Fibroblast of lung (primary cell): ENCODE results near the gene MTAP. TPM values are rescaled to one million over a fixed set of nuclear protein-coding genes. Genes with fewer than 3 reads are reported as not detected.

Experiments
- DNase-seq, 2 donors: peaks; one replicate each; pipeline versions ENCODE4 v3.0.0 to v3.0.0-alpha.2; 2010; ENCODE audit warnings: low read depth in 2 of 2
- H2AFZ ChIP-seq: 2 replicates; pipeline ENCODE4 v1.5.1; 2012; ENCODE audit warnings: low read length, control low read depth, inconsistent platforms
- H3K27ac ChIP-seq: 2 replicates; pipeline ENCODE4 v1.5.1; 2011; ENCODE audit warnings: low read length, control low read depth; ENCODE audit not compliant: insufficient read depth
- H3K27me3 ChIP-seq: 2 replicates; pipeline ENCODE4 v1.5.1; 2011; ENCODE audit warnings: mild to moderate bottlenecking, low read length; ENCODE audit not compliant: control insufficient read depth, insufficient read depth
- H3K36me3 ChIP-seq: 2 replicates; pipeline ENCODE4 v1.5.1; 2011; ENCODE audit warnings: low read length; ENCODE audit not compliant: control insufficient read depth, insufficient read depth
- H3K4me1 ChIP-seq: 2 replicates; pipeline ENCODE4 v1.5.1; 2011; ENCODE audit warnings: low read length; ENCODE audit not compliant: control insufficient read depth, insufficient read depth; ENCODE audit errors: extremely low read depth
- H3K4me2 ChIP-seq: 2 replicates; pipeline ENCODE4 v1.5.1; 2011; ENCODE audit warnings: low read length, control low read depth; ENCODE audit not compliant: insufficient read depth; ENCODE audit errors: extremely low read depth
- H3K4me3 ChIP-seq, 4 experiments: fragments of 200-600 bp in 1 of 4; sonication (generic) in 1 of 4; replicated peaks in 1 of 4; 2 replicates each; pipeline ENCODE4 v1.5.1; 2011 to 2016; ENCODE audit warnings: low read length in 4 of 4, low read depth in 3 of 4, mild to moderate bottlenecking in 3 of 4, control low read depth in 2 of 4, inconsistent platforms in 1 of 4, mixed read lengths in 1 of 4; ENCODE audit not compliant: insufficient read depth in 1 of 4; ENCODE audit errors: control extremely low read depth in 1 of 4
- H3K79me2 ChIP-seq: 2 replicates; pipeline ENCODE4 v1.5.1; 2012; ENCODE audit warnings: mild to moderate bottlenecking, low read length, inconsistent platforms; ENCODE audit not compliant: control insufficient read depth, insufficient read depth
- H3K9ac ChIP-seq: 2 replicates; pipeline ENCODE4 v1.5.1; 2011; ENCODE audit warnings: mild to moderate bottlenecking, low read length, control low read depth; ENCODE audit not compliant: insufficient read depth
- H3K9me3 ChIP-seq: 2 replicates; pipeline ENCODE4 v1.5.1; 2012; ENCODE audit warnings: low read depth, low read length; ENCODE audit not compliant: control insufficient read depth, insufficient read depth
- H4K20me1 ChIP-seq: 2 replicates; pipeline ENCODE4 v1.5.1; 2011; ENCODE audit warnings: low read length; ENCODE audit not compliant: control insufficient read depth, insufficient read depth; ENCODE audit errors: extremely low read depth
- EZH2 ChIP-seq: IDR thresholded peaks from 2 replicates; pipeline ENCODE4 v1.5.1; 2012; ENCODE audit warnings: low read length, control low read depth, mild to moderate bottlenecking; ENCODE audit errors: missing control alignments
- polyA plus RNA-seq, 2 donors: library from polyadenylated mRNA; depleted of rRNA in 1 of 2; stranded (reverse) in 1 of 2; unstranded in 1 of 2; fragments of >200 nt; gene quantifications; 2 replicates each; pipeline ENCODE4 v1.2.1, GENCODE V29; 2011 to 2012; ENCODE audit warnings: missing spikeins in 1 of 2
- total RNA-seq: library from RNA; depleted of rRNA; stranded (reverse); fragments of >200 nt; gene quantifications from 2 replicates; pipeline ENCODE4 v1.2.1, GENCODE V29; 2014
- TF ChIP-seq, protein P1 (sequence below), 2 donors: IDR thresholded peaks in 1 of 2; conservative IDR thresholded peaks in 1 of 2; 1 replicate in 1 of 2; 2 replicates in 1 of 2; pipeline ENCODE4 v1.5.1; 2011 to 2012; ENCODE audit warnings: low read length in 2 of 2, control low read depth in 1 of 2, inconsistent platforms in 1 of 2, low read depth in 1 of 2, mild to moderate bottlenecking in 1 of 2

The MTAP gene
- total and polyA plus RNA-seq, 2 donors (not counting 1 experiment from before 2014, with no cell fraction given), result 20.0 to 27.6 TPM

DNA sequence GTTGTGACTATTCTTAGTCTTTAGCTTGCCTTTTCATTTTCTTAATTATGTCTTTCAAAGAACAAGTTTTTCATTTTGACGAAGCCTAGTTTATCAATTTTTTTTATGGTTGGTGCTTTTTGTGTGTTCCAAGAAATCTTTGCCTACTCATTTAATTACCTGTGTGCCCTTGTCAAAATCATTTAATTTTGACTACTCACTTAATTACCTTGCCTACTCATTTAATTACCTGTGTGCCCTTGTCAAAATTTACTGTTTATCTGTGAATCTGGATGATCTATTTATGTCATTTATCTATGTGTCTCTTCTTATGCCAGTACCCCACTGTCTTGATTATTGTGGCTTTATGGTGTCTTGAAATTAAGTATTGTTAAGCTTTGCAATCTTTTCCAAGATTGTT lies 63.9 kb downstream of the MTAP start:
- Histone ChIP-seq H3K4me3 (no peak overlapping the region), H3K27me3 (no peaks in the 10 kb centered on the region), H3K36me3 (peaks cover 3% of the 10 kb centered on the region), H3K9ac (no peak overlapping the region), H2AFZ (no peak overlapping the region), H3K9me3 (no peaks in the 10 kb centered on the region), H3K4me1 (no peaks in the 10 kb centered on the region), H3K27ac (no peak overlapping the region), H3K4me2 (no peak overlapping the region), H4K20me1 (no peaks in the 10 kb centered on the region), H3K79me2 (no peaks in the 10 kb centered on the region)
- DNase-seq, result no peak
- TF ChIP-seq EZH2, result no peak
- TF ChIP-seq, protein P1, sequence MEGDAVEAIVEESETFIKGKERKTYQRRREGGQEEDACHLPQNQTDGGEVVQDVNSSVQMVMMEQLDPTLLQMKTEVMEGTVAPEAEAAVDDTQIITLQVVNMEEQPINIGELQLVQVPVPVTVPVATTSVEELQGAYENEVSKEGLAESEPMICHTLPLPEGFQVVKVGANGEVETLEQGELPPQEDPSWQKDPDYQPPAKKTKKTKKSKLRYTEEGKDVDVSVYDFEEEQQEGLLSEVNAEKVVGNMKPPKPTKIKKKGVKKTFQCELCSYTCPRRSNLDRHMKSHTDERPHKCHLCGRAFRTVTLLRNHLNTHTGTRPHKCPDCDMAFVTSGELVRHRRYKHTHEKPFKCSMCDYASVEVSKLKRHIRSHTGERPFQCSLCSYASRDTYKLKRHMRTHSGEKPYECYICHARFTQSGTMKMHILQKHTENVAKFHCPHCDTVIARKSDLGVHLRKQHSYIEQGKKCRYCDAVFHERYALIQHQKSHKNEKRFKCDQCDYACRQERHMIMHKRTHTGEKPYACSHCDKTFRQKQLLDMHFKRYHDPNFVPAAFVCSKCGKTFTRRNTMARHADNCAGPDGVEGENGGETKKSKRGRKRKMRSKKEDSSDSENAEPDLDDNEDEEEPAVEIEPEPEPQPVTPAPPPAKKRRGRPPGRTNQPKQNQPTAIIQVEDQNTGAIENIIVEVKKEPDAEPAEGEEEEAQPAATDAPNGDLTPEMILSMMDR (conservative IDR thresholded peaks at IDR 0.05 in 1 of 2, IDR thresholded peaks at IDR 0.05 in 1 of 2; ENCODE audit: low read depth in 1 of 2, low read length in 2 of 2), result no peak

GRCh38 chr9:21871256-21871975 lies 69.0 kb downstream of the MTAP start:
- Histone ChIP-seq H3K4me1 (peaks cover 2% of the 10 kb centered on the region), H3K27me3 (no peaks in the 10 kb centered on the region), H3K79me2 (no peaks in the 10 kb centered on the region), H3K4me2 (no peak overlapping the region), H3K4me3 (no peak overlapping the region), H3K9me3 (no peaks in the 10 kb centered on the region), H2AFZ (no peak overlapping the region), H3K9ac (no peak overlapping the region), H3K27ac (no peak overlapping the region), H4K20me1 (no peaks in the 10 kb centered on the region), H3K36me3 (no peaks in the 10 kb centered on the region)
- peak in 1 of 2 donors; percentile 35 for DNase-seq
- no peak for TF ChIP-seq EZH2
- TF ChIP-seq, protein P1 (conservative IDR thresholded peaks at IDR 0.05 in 1 of 2, IDR thresholded peaks at IDR 0.05 in 1 of 2; ENCODE audit: low read depth in 1 of 2, low read length in 2 of 2), result no peak

DNA sequence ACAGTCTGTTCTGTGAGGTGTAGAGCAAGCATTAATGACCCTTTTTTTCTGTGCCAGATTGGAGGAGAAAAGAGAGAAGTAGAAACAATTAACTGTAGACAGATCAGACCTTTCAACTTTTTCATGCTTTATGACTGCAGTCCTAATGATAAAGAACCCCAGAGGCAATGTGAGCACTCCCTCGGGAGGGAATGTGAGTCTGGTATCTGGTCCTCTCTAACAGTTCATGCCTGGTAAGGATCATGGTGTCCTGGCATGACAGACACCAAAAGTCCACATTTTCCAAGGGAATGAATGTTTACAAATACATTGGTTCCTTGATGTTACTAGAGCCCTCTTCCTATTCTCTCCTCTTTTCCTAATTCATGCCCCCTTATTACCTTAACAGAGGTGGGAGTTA lies 70.3 kb downstream of the MTAP start:
- H3K4me2 ChIP-seq, result no peak overlapping the region
- no peak for DNase-seq
- H3K9ac ChIP-seq, result no peak overlapping the region
- H3K79me2 ChIP-seq, result no peaks in the 10 kb centered on the region
- no peak overlapping the region for H2AFZ ChIP-seq
- H4K20me1 ChIP-seq, result no peaks in the 10 kb centered on the region
- H3K27ac ChIP-seq, result no peak overlapping the region
- H3K4me1 ChIP-seq, result peaks cover 2% of the 10 kb centered on the region
- no peaks in the 10 kb centered on the region for H3K9me3 ChIP-seq
- no peaks in the 10 kb centered on the region for H3K27me3 ChIP-seq
- TF ChIP-seq, protein P1 (conservative IDR thresholded peaks at IDR 0.05 in 1 of 2, IDR thresholded peaks at IDR 0.05 in 1 of 2; ENCODE audit: low read depth in 1 of 2, low read length in 2 of 2), result no peak
- no peak for TF ChIP-seq EZH2
- no peaks in the 10 kb centered on the region for H3K36me3 ChIP-seq
- no peak overlapping the region for H3K4me3 ChIP-seq
